ENCODE results near the gene KIR3DL2. TPM values are rescaled to one million over a fixed set of nuclear protein-coding genes. Genes with fewer than 3 reads are reported as not detected.

The KIR3DL2 gene
- total and polyA plus RNA-seq, 2 of the 4 experiments (the other 2 are of a cell fraction): not detected

DNA sequence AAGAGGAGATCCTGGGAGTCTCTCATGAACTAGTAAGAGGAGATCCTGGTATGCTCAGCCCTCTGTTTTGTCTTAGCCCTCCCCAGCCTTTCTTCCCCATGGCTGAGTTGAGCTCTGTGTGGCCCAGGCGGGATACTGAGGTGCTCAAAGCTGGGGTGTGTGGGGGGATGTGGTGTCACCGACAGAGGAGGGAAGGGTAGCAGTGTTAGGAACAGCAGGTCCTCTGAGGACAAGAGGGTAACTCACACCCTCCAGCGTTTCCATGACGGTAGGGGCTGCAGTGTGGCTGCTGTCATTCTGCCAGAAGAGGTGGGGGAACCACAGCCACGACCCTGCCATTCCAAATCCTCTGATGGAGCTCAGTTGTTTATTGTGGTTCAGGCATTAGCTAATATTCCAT, 46.1 kb upstream of the KIR3DL2 start:
- in situ Hi-C loops (cut with MboI; ENCODE audit: low sequenced_read_pairs): no loop called here

More for the DNA sequence above, 46.1 kb upstream of the KIR3DL2 start:
- H3K56ac ChIP-seq (ENCODE audit: extremely low read depth, insufficient read depth, low read length): no peak overlapping the region
- H2AK5ac ChIP-seq (ENCODE audit: low read depth, low read length): no peak overlapping the region
- H2BK20ac ChIP-seq (ENCODE audit: low read depth, low read length): no peak overlapping the region
- H2BK15ac ChIP-seq (ENCODE audit: low read depth, low read length): no peak overlapping the region
- ATAC-seq (ENCODE audit: low read depth) (no peak), DNase-seq (no peak)
- H3K27me3 ChIP-seq (ENCODE audit: control insufficient read depth, insufficient read depth, low read length): no peaks in the 10 kb centered on the region
- H3K27ac ChIP-seq (ENCODE audit: insufficient read depth, low read length): no peak overlapping the region
- H3K4me2 ChIP-seq (ENCODE audit: low read depth, low read length): no peak overlapping the region
- no peaks in the 10 kb centered on the region for H3K4me1 ChIP-seq (ENCODE audit: control insufficient read depth, insufficient read depth, low read length)
- ChIA-PET CTCF (no interaction called here), POLR2A (ENCODE audit: unreplicated experiment) (no interaction called here)
- no peak overlapping the region for H2BK5ac ChIP-seq (ENCODE audit: low read depth, low read length, poor library complexity, severe bottlenecking)
- H3K9me3 ChIP-seq (ENCODE audit: control insufficient read depth, insufficient read depth, low read length): peaks cover 27% of the 10 kb centered on the region
- no peak overlapping the region for H4K5ac ChIP-seq (ENCODE audit: low read depth, low read length)
- H3K23ac ChIP-seq (ENCODE audit: low read depth, low read length): no peak overlapping the region
- no peak overlapping the region for H3K4ac ChIP-seq (ENCODE audit: low read depth, low read length)
- dilution Hi-C loops (cut with HindIII; ENCODE audit: low sequenced_read_pairs, unreplicated experiment) (no loop called here), intact Hi-C loops (cut with micrococcal nuclease) (no loop called here)
- no CpG with 5 or more reads among the region's 5 CpGs for WGBS, 2 experiments (ENCODE audit: extremely low coverage in 2 of 2, insufficient read length in 1 of 2)
- H3K4me3 ChIP-seq (ENCODE audit: insufficient read depth, low read depth, low read length): no peak overlapping the region
- H3K9me1 ChIP-seq (ENCODE audit: insufficient read depth, low read length): no peaks in the 10 kb centered on the region
- no peak overlapping the region for H2BK120ac ChIP-seq (ENCODE audit: low read depth, low read length)
- H3K79me1 ChIP-seq (ENCODE audit: low read depth in 1 of 2, low read length in 2 of 2): no peaks in the 10 kb centered on the region
- H3K14ac ChIP-seq (replicated peaks; ENCODE audit: low read depth, low read length): no peak overlapping the region
- TF ChIP-seq RCOR1 (IDR thresholded peaks at IDR 0.05; ENCODE audit: insufficient replicate concordance, low read length) (no peak), CEBPB (IDR thresholded peaks at IDR 0.05; ENCODE audit: low read depth, low read length) (no peak), MAFK (IDR thresholded peaks at IDR 0.05; ENCODE audit: low read depth, low read length) (no peak)
- TF ChIP-seq, protein P1, sequence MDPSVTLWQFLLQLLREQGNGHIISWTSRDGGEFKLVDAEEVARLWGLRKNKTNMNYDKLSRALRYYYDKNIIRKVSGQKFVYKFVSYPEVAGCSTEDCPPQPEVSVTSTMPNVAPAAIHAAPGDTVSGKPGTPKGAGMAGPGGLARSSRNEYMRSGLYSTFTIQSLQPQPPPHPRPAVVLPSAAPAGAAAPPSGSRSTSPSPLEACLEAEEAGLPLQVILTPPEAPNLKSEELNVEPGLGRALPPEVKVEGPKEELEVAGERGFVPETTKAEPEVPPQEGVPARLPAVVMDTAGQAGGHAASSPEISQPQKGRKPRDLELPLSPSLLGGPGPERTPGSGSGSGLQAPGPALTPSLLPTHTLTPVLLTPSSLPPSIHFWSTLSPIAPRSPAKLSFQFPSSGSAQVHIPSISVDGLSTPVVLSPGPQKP (IDR thresholded peaks at IDR 0.05; ENCODE audit: borderline replicate concordance, low read depth, low read length): no peak
- H4K8ac ChIP-seq (ENCODE audit: low read depth in 2 of 2, low read length in 2 of 2): no peak overlapping the region
- H3K18ac ChIP-seq (ENCODE audit: low read depth, low read length): no peak overlapping the region
- no peak overlapping the region for H4K91ac ChIP-seq (ENCODE audit: insufficient read depth, low read depth, low read length)
- no peaks in the 10 kb centered on the region for H4K20me1 ChIP-seq (ENCODE audit: insufficient read depth, low read length)
- no TSS peak for BruUV-seq (replicated peaks)
- H2AFZ ChIP-seq (replicated peaks; ENCODE audit: low read length, poor library complexity): no peak overlapping the region
- no peak overlapping the region for H2AK9ac ChIP-seq (replicated peaks; ENCODE audit: low read depth, low read length, poor library complexity)
- no peak overlapping the region for H3K9ac ChIP-seq (ENCODE audit: low read depth, low read length)
- no peaks in the 10 kb centered on the region for H3K36me3 ChIP-seq (ENCODE audit: control insufficient read depth, insufficient read depth, low read length)
